GM19468 (cell line): ENCODE data around the gene SEC22A.

Source experiments
- ATAC-seq: cut with Tn5 transposase; IDR thresholded peaks from one replicate; pipeline ENCODE4 v1.9.1; 2021; ENCODE audit warnings: mild to moderate bottlenecking, moderate library complexity, moderate number of reproducible peaks; ENCODE audit not compliant: unreplicated experiment; ENCODE audit errors: extremely low read depth

The SEC22A gene

DNA sequence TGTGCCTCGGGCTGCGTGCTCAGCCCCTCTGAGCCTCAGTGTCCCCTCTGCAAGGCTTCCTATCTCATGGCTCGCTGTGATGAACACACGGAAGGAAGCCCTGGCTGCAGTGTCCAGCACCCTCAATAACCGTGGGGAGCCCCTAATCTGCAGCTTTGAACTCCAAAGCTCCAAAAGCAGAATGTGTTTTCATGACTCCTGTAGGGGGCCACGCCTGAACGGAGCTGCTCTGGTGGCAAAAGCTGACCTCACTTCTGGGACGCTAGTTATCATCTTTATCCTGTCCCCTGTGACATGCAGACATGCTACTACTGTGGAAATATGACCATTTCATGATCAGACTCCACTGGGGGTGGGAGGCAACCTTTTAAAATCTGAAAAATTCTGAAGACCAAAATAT lies 98.8 kb downstream of the SEC22A start:
- no peak for ATAC-seq

- no peak for ATAC-seq
Measured at GRCh38 chr3:123301331-123302184, 99.8 kb downstream of the SEC22A start.

DNA sequence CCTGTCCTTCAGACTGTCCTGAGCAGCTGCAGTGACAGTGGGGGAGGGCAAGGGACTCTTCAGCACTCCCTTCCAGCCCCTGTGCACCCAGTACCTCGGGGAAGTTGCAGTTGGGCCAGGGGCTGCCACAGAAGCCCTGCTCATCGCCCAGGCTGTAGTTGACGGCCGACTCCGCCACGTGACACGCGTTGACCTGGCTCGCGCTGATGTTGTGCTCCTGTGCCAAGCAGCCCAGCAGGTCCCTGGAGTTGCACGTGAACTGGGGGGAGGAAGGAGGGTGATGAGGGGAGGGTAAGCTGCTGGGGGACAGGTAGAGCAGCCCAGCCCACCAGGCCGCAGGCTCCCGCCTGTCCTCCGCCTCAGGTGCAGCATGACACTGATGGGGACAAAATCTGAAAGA lies 101.2 kb downstream of the SEC22A start:
- no peak for ATAC-seq

DNA sequence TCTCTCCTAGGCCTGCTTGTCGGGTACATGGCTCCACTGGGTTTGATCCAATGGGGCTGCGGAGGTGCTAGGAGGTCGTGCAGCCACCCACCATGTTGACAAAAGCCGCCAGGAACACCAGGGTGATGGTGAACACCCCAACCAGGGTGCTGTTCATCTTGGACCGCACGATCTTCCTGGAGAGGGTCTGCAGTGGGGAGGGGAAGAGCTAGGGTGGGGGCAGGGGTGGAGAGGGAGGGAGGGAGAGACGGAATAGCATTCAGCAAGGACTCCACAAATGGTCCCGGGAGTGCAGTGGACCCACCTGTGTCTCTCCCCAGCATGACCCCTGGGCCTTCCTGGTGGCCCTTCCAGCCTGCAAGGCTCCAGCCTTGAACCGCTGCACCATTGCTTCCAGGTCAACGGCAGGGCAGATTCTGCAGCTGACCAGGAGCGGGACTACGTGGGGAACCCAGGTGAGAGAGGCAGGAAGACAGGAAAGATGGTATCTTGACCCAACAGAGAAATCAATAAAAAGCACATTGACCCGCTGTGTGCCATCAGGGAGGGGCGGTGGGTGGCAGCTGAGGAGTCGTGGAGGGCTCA lies 102.3 kb downstream of the SEC22A start:
- no peak for ATAC-seq

GRCh38 chr3:123305192-123305591 lies 103.4 kb downstream of the SEC22A start:
- no peak for ATAC-seq

DNA sequence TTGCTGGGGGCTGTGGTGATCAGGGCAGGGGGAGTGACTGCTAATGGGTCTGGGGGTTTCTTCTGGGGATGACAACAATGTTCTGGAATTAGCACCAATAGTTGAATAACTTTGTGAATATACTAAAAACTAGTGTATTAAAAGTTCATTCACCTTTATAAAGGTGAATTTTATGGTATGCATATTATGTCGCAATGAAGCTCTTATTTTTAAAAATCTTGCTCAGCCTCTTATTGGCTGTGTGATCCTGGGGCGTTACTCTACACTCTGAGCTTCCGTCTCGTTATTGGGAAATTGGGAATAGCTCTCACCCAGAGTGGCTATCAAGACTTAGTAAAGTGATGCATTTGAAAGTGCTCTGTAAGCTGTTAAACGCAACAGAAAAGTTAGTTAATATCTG lies 105.3 kb downstream of the SEC22A start:
- no peak for ATAC-seq

- no peak for ATAC-seq
Measured at GRCh38 chr3:123310186-123310585, 108.4 kb downstream of the SEC22A start.

DNA sequence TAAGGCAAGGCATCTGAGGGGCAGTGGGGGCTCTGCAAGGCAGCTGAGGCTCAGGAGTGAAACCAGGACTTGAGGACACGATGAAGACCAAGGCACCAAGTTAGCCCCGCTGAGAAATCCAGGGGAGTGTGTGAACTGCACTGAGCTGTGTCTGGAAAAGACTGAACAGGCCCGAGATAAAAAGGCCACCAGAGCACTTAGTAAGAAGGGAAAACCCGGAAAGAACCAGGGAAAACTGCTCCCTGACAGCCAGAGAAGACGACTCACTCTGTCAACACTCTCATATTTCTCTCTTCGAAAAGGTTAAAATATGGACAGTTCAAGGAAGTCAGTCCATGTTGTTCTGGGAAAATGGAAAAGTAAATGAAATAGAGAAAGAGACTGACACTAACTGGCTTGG lies 109.0 kb downstream of the SEC22A start:
- no peak for ATAC-seq

GRCh38 chr3:123311201-123311600 lies 109.5 kb downstream of the SEC22A start:
- ATAC-seq = no peak

- ATAC-seq = no peak
Measured at GRCh38 chr3:123312331-123313265, 110.9 kb downstream of the SEC22A start.

DNA sequence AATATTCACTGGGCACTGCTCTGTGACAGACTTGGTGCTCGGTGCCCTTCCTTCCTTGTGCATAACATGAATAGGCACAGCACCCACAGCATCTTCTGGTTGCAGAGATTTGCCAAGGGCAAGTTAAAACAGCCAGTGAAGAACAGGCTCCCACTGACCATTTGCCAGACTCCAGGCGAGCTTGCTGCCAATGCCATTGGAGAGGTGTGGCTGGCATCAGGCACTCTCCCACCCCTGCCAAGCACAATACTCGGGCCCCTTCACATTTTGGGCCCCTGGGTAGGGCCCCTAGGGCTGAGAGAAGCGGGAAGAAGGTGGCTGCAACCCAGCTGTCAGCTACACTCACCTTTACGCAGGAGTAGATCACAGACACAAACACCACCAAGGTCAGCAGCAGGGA lies 112.1 kb downstream of the SEC22A start:
- no peak for ATAC-seq

- no peak for ATAC-seq
Measured at GRCh38 chr3:123314359-123315270, 112.9 kb downstream of the SEC22A start.

DNA sequence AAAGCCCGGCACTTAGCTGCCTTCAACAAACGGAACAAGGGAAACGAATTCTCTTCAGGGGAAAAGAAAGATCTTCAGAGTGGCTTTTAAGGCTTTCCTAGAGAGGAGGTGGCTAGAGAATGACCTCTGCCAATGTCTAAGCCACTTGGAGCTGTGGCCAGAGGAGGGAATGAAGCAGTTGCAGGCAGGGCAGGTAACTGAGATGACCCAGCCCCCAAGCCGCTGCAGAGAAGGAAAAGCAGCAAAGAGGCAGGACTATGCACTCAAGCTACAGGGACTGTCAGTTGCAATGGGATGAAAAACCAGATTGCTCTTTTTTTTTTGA lies 113.5 kb downstream of the SEC22A start:
- ATAC-seq = no peak

DNA sequence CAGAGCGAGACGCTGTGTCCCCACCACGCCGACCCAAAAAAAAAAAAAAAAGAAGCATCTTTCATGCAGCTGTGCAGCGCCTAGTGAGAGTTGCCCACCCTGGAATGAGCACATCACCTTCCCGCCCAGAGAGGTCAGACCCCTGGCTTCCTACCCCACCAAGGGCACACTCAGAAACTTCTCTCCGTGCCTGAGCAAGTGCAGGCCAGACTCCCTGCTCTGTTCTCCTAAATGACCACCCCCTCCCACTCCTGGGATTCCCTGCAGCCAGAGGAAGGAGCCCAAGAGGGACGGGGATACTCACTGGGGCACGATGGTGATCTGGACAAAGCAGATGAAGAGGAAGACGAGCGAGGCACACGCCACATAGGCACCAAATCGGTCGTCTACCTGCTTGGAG lies 116.0 kb downstream of the SEC22A start:
- no peak for ATAC-seq

- no peak for ATAC-seq
Measured at GRCh38 chr3:123318374-123318773, 116.6 kb downstream of the SEC22A start.

GRCh38 chr3:123319760-123320159 lies 118.0 kb downstream of the SEC22A start:
- ATAC-seq = no peak

GRCh38 chr3:123320221-123320620 lies 118.5 kb downstream of the SEC22A start:
- no peak for ATAC-seq

DNA sequence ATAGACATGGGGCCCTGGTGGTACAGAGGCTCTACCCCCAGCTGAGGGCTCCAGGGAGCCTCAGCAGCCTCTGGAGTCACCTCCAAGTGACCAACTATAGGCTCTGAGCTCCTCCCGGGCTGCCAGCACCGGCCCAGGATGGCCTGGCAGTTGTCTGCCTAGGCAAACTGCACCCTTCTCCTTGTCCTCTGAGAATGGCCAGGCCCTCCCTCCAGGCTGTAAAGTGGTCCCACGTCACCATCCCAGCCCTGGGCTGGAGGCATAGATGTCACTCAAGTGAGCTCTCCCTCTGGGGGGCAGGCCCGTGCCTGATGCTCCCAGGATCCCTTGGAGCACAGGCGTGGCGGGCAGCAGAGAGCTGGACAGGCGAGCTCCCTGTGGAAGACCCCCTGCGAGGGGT lies 120.1 kb downstream of the SEC22A start:
- ATAC-seq = no peak

DNA sequence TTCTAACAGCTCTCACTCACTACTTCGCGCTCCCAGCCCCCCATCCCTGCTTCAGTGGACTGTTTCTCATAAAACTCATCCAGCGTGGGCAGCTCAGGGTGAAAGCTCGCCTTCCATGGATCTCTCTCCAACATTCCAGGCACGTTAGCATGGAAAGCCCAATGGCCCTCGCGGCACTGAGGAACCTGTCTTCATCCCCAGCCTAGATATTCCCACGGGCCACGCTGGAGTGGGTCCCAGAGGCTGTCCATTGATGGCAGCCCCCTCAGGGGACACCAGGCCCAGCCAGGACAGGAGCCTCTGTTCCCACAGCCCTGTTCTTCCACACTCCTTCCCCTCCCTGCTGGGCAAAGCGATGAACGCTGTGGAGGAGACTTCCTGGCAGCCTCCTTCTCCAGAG lies 121.1 kb downstream of the SEC22A start:
- ATAC-seq = no peak
